GM19468 (cell line): ENCODE measurements around the gene ALK.
"Not testable (repeated sequence)": the region's sequence is repeated elsewhere in the genome, so short reads cannot be mapped to it uniquely, and the experiment has no call there.

Experiments
- ATAC-seq: cut with Tn5 transposase; IDR thresholded peaks from one replicate; pipeline ENCODE4 v1.9.1; 2021; ENCODE audit warnings: mild to moderate bottlenecking, moderate library complexity, moderate number of reproducible peaks; ENCODE audit not compliant: unreplicated experiment; ENCODE audit errors: extremely low read depth

The ALK gene

DNA sequence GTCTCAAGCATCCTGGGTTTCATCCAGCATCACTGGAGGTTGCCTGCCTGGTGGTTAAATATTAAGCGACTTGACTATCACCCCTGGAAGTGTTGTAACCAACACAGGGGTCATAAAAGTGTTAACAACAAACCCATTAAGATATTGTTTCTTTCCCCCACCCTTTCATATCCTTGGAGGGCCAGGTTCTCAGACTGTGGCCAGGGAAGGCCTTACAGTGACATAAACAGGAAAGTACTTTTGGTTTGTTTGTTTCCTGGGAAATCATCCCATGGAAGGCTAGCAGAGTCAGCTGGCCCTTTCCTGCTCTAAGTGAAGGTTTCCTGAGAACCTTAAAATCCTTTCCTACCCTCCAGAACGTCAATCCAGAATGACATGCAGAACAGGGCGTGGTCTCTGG is 645.2 kb downstream of the ALK start:
- no peak for ATAC-seq

DNA sequence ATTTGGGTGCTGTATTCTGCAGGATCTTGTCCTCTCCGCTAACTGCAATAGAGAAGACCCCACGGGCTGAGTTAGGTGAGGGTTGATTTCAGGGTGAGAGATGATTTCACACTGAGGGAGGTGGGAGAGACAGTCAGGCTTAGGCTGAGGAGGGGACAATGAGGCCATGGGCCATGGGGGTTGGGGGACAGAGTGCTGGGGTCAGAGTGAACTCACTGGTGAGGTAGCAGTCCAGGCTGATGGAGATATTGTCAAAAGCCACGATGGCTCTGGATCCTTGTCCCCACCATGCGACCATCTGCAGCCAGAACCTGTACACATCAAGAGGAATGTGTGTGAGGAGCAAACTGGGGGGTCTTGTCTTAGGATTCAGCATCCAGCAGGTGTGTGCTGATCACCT is 646.2 kb downstream of the ALK start:
- no peak for ATAC-seq

DNA sequence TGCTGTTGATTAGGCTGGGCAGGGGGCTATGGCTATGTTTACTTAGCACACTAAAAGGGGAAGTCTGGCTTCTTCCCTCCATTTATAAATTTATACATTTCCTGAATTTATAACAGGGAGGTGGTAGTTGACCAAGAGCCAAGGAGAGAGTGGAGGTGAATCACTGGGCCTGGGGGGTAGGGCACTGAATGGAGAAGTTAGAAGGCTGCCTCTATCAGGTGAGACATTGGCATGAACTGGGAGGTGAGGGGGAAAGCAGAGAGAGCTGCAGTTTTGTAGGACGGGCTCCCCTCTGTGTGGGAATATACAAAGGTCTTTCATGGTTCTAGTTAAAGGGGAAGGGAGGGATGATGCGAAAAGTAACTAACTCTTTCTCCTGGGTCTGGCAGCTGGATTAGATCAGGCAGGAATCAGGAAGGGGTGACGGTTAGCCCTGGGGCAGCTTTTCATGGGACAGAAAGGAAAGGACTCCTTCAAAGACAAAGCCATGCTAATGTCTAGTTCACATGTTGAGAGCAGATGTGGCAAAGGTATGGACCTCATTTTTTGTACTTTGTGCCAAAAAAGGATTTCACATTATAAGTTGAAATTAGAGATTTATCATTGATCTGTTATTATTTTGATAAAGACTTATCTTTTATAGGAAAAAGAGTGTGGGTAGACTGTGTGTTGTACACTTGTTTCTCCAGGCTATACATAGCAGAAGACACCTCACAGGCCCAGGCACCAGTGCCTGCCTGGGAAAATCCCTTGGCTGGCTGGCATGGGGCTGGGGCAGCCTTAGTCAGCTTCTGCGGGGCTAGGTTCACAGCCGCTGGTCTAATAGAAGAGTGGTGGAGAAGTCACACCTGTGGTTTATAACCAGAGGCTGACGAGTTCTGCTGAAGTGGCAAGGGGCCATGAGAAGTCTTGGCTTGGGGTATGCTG is 647.4 kb downstream of the ALK start:
- no peak for ATAC-seq

DNA sequence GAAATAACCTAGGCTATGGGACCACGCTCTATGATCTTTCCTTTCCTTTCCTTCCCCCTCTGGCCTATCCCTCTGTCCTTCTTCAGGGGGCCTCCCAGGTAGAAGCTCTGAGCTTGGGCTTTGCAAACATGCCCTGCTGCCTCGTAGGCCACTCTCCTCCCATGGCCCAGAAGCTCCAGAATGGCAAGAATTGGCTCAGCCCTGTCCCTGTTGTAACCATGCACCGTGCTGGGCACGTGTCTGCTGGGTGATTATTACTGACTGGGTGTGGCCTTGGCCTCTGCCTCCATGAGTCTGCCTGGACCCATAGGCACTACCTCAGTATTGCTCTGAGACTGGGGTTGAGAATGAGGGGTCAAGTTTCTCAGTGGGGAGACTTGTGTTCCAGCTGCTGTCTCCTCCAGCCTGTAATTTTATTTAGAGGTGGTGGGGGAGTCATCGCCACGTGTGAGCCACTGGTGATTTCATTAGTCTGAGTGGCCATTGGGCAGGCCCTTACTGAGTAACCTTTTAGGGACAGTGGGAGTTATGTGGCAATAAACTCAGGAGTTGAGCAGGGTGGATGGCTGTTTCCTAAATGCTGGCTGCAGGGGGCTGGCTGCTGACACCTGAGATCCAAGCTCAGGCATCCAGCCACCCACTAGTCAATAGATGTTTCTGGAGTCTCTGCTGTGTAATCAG is 648.2 kb downstream of the ALK start:
- ATAC-seq: no peak

- ATAC-seq: no peak
Observed at GRCh38 chr2:29272311-29272710, 649.1 kb downstream of the ALK start.

- ATAC-seq: no peak
Observed at GRCh38 chr2:29270701-29271121, 650.7 kb downstream of the ALK start.

DNA sequence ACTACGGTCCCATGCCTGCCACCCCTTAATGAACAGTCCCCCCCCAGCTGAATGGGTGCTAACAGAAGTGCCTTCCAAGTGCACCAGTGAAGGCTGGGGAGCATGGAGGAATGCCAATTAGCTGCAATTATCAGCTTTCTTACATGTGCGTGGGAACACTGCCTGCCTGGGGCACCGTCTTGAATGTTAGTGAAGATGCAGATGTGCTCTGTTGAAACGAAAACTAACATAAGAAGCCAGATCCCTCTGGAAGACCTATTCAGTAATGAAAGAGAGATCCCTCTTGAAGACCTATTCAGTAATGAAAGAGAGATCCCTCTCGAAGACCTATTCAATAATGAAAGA is 651.6 kb downstream of the ALK start:
- no peak for ATAC-seq

- no peak for ATAC-seq
Observed at GRCh38 chr2:29269095-29269764, 652.2 kb downstream of the ALK start.

DNA sequence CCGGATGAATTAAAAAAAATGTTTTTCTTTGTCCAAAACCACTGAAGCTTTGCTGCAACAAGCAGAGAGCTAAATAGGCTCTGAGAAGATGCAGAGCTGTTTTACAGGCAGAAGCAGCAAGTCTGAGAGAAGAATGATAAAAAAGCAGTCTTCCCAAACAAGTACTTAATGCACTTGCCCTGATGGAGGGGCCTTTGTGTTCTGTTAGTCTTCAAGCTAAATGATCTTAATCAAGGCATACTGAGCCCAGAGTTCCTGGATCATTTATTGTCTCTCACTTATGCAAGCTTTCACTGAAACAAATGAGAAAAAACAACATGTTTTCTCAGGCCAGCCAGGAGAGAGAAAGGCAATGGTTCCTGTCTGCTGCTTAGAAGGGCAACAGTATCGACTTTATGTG is 653.7 kb downstream of the ALK start:
- no peak for ATAC-seq

DNA sequence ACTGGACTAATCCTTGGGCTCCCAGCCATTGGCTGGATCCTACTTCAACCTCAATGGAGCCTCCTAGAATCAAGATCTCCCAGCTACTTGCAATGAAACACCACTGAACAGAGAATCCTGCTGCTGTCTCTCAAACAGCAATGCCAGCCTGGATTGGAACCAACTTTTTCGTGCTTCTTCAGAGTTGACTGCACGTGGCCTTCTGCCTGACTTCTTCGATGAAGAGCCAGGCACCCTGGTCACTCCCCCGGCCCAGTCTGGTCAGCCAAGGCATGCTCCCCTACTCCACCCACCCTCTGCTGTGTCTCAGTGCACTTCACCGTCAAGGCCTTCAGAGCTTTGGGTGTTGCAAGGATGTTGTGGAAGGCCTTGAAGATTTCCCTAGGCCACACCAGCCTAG is 657.5 kb downstream of the ALK start:
- ATAC-seq: no peak

GRCh38 chr2:29262681-29263260 is 658.6 kb downstream of the ALK start:
- no peak for ATAC-seq

DNA sequence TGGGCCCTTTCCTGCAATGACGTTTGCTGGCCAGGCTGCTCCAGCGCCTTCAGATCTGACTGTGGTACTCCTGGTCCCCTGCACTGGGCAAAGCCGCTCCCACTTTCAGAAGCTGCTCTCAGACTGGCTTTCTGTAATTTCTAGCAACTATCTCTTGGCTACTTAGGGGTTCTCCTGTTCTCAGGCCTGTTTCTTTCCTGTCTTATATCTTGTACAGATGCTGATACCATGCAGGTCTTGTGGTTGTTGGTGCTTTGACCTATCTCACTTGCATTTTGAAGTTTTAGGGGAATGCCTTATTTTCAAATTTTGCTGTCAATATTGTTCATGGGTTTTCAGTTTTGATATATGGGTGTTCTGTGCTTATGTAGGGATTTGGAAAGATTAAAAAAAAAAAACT is 660.4 kb downstream of the ALK start:
- no peak for ATAC-seq

DNA sequence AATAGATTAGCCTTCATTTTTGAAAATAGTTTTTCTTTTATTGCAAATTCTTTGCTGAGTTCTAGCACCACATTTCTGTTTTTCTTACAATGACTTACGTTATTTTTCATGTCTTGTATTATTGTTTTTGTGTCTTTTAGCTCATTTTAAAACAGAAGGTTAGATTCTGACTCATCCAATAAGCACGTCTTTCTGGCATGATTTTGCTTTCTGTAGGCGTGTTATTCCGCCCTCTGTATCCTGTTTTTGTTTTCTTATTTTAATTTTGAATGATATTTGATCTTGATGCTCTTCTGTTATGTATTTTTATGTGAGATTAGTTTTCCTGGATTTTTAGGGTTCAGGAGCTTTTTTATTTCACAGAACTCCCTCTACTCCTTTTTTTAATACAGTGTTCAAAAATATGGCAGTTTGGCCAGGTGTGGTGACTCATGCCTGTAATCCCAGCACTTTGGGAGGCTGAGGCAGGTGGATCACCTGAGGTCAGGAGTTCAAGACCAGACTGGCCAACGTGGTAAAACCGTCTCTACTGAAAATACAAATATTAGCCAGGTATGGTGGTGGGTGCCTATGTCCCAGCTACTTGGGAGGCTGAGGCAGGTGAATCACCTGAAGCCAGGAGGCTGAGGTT is 661.1 kb downstream of the ALK start:
- no peak for ATAC-seq

GRCh38 chr2:29259221-29259620 is 662.2 kb downstream of the ALK start:
- no peak for ATAC-seq

DNA sequence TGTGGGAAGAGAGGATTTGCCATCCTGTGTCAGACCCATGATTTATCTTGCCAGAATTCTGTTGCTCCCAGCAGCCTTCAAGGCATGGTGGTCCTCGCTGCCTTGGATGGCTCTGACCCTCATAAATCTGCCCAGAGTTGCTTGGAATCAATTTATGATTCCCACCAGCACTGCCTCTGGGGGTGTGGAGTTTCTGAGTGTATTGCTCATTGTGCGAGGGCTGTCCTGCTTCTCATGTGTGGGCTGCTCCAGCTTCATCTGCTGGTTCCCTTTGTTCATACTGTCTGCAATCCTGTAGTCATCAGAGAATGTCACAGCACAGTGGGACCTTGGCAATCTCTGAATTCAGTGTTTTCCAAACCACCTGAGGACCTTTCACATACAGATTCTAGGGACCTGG is 666.4 kb downstream of the ALK start:
- ATAC-seq: no peak

- not testable (repeated sequence) for ATAC-seq
Observed at GRCh38 chr2:29253495-29254275, 667.7 kb downstream of the ALK start.

GRCh38 chr2:29253026-29253425 is 668.4 kb downstream of the ALK start:
- ATAC-seq: no peak

GRCh38 chr2:29251406-29251805 is 670.0 kb downstream of the ALK start:
- no peak for ATAC-seq

- ATAC-seq: no peak
Observed at GRCh38 chr2:29250977-29251376, 670.4 kb downstream of the ALK start.
